ENCODE results near the gene KLHL36.
"Not testable (repeated sequence)": the region's sequence is repeated elsewhere in the genome, so short reads cannot be mapped to it uniquely, and the experiment has no call there.

Gene KLHL36

DNA sequence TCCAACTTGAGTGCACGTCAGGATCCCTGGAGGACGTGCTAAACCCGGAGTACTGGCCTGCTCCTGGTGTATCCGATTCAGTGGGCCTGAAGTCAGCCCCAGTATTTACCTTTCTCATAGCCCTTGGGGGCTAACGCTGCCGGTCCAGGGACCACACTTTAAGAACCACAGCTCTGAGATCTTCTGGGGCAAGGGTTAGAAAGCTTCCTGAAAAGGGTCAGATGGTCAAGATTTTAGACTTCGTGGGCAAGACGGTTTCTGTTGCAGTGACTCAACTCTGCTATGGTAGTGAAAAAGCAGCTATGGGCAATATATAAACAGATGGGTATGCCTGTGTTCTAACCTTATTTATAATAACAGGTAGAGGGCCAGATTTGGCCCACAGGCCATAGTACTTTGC lies 36.9 kb downstream of the KLHL36 start:
- Histone ChIP-seq H3K4me3 (ENCODE audit: low read depth, low read length) (no peak overlapping the region), H3K27ac (ENCODE audit: low read depth, low read length) (no peak overlapping the region), H3K36me3 (ENCODE audit: control insufficient read depth, insufficient read depth, low read length) (no peaks in the 10 kb centered on the region), H3K4me1 (ENCODE audit: control insufficient read depth, insufficient read depth, low read length) (peaks cover 15% of the 10 kb centered on the region), H3K27me3 (ENCODE audit: control insufficient read depth, insufficient read depth, low read length) (no peaks in the 10 kb centered on the region), H3K9me3 (ENCODE audit: control insufficient read depth, insufficient read depth, low read length) (no peaks in the 10 kb centered on the region), H3K9ac (ENCODE audit: low read depth, low read length) (no peak overlapping the region)

- no peak overlapping the region for H3K4me3 ChIP-seq (ENCODE audit: low read depth, low read length)
- no peak overlapping the region for H3K9ac ChIP-seq (ENCODE audit: low read depth, low read length)
- no peaks in the 10 kb centered on the region for H3K36me3 ChIP-seq (ENCODE audit: control insufficient read depth, insufficient read depth, low read length)
- H3K4me1 ChIP-seq (ENCODE audit: control insufficient read depth, insufficient read depth, low read length) = peaks cover 15% of the 10 kb centered on the region
- no peak overlapping the region for H3K27ac ChIP-seq (ENCODE audit: low read depth, low read length)
- no peaks in the 10 kb centered on the region for H3K9me3 ChIP-seq (ENCODE audit: control insufficient read depth, insufficient read depth, low read length)
- no peaks in the 10 kb centered on the region for H3K27me3 ChIP-seq (ENCODE audit: control insufficient read depth, insufficient read depth, low read length)
Measured at GRCh38 chr16:84686707-84687298, 38.5 kb downstream of the KLHL36 start.

- Histone ChIP-seq H3K36me3 (ENCODE audit: control insufficient read depth, insufficient read depth, low read length) (no peaks in the 10 kb centered on the region), H3K27ac (ENCODE audit: low read depth, low read length) (no peak overlapping the region), H3K27me3 (ENCODE audit: control insufficient read depth, insufficient read depth, low read length) (no peaks in the 10 kb centered on the region), H3K9ac (ENCODE audit: low read depth, low read length) (no peak overlapping the region), H3K9me3 (ENCODE audit: control insufficient read depth, insufficient read depth, low read length) (no peaks in the 10 kb centered on the region), H3K4me3 (ENCODE audit: low read depth, low read length) (no peak overlapping the region), H3K4me1 (ENCODE audit: control insufficient read depth, insufficient read depth, low read length) (peaks cover 15% of the 10 kb centered on the region)
Measured at GRCh38 chr16:84687715-84688114, 39.4 kb downstream of the KLHL36 start.

GRCh38 chr16:84688163-84688562 lies 39.9 kb downstream of the KLHL36 start:
- not testable (repeated sequence) for H3K27me3 ChIP-seq (ENCODE audit: control insufficient read depth, insufficient read depth, low read length); H3K9ac ChIP-seq (ENCODE audit: low read depth, low read length); H3K9me3 ChIP-seq (ENCODE audit: control insufficient read depth, insufficient read depth, low read length); H3K27ac ChIP-seq (ENCODE audit: low read depth, low read length); H3K36me3 ChIP-seq (ENCODE audit: control insufficient read depth, insufficient read depth, low read length); H3K4me3 ChIP-seq (ENCODE audit: low read depth, low read length)
- peaks cover 15% of the 10 kb centered on the region for H3K4me1 ChIP-seq (ENCODE audit: control insufficient read depth, insufficient read depth, low read length)

DNA sequence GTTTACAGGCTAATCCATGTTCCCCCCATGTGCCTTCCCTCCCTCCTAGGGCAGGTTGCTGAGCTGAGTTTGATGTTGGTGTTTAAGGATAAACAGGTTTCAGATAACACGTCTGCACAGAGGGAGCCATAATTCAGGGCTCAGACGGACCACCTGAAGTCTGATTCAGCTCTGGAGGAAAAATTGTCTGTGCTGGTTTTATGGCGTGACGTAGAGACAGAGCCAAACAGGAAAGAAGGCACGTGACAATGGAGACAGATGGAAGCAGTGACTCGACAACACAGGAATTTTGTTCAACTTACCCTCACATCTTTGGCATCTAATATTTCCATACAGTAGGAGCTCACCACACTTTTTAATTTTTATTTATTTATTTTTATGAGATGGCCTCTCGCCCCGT lies 40.8 kb downstream of the KLHL36 start:
- no peak overlapping the region for H3K27ac ChIP-seq (ENCODE audit: low read depth, low read length)

DNA sequence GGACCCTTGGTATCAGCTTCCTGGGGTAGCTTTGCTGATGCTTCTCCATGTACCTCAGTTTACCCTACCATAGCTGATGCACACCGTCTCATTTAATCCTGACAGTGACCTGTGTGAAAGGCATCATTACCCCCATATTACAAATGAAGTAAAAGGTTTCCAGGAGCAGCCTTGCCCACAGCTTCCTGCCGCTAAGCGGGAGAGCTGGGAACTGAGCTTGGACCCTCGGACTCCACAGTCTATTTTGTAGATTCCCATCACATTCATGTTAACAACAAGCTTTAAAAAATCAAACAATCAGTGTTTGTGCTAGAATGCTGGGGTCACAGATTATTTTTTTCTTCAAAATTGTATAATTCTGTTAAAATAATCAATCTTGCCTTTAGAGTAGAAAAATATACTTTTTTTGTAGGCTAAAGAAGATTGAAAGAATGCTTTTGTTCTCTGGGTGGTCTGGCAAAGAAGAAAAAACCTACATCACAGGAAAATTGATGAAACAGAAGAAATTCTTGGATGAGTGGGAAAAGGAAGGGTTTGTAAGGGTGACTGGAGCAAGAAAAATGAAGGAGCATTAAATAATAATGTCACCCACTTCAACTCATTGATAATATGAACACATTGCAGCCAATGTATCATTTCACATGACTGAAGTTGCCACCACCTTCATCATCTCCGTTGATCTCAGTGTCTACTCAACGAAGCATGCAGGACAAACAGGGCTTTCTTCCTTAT lies 41.9 kb downstream of the KLHL36 start:
- Histone ChIP-seq H3K36me3 (ENCODE audit: control insufficient read depth, insufficient read depth, low read length) (no peaks in the 10 kb centered on the region), H3K9me3 (ENCODE audit: control insufficient read depth, insufficient read depth, low read length) (no peaks in the 10 kb centered on the region), H3K9ac (ENCODE audit: low read depth, low read length) (no peak overlapping the region), H3K4me1 (ENCODE audit: control insufficient read depth, insufficient read depth, low read length) (no peaks in the 10 kb centered on the region), H3K4me3 (ENCODE audit: low read depth, low read length) (no peak overlapping the region), H3K27ac (ENCODE audit: low read depth, low read length) (no peak overlapping the region), H3K27me3 (ENCODE audit: control insufficient read depth, insufficient read depth, low read length) (no peaks in the 10 kb centered on the region)

More for the DNA sequence above, 40.8 kb downstream of the KLHL36 start:
- Histone ChIP-seq H3K9ac (ENCODE audit: low read depth, low read length) (no peak overlapping the region), H3K4me3 (ENCODE audit: low read depth, low read length) (no peak overlapping the region), H3K36me3 (ENCODE audit: control insufficient read depth, insufficient read depth, low read length) (no peaks in the 10 kb centered on the region), H3K27me3 (ENCODE audit: control insufficient read depth, insufficient read depth, low read length) (no peaks in the 10 kb centered on the region), H3K4me1 (ENCODE audit: control insufficient read depth, insufficient read depth, low read length) (peaks cover 9% of the 10 kb centered on the region), H3K9me3 (ENCODE audit: control insufficient read depth, insufficient read depth, low read length) (no peaks in the 10 kb centered on the region)

- Histone ChIP-seq H3K4me1 (ENCODE audit: control insufficient read depth, insufficient read depth, low read length) (no peaks in the 10 kb centered on the region), H3K4me3 (ENCODE audit: low read depth, low read length) (no peak overlapping the region), H3K9ac (ENCODE audit: low read depth, low read length) (no peak overlapping the region), H3K27ac (ENCODE audit: low read depth, low read length) (no peak overlapping the region), H3K9me3 (ENCODE audit: control insufficient read depth, insufficient read depth, low read length) (no peaks in the 10 kb centered on the region), H3K27me3 (ENCODE audit: control insufficient read depth, insufficient read depth, low read length) (no peaks in the 10 kb centered on the region), H3K36me3 (ENCODE audit: control insufficient read depth, insufficient read depth, low read length) (no peaks in the 10 kb centered on the region)
Measured at GRCh38 chr16:84692451-84693214, 44.3 kb downstream of the KLHL36 start.

- H3K27me3 ChIP-seq (ENCODE audit: control insufficient read depth, insufficient read depth, low read length); H3K9ac ChIP-seq (ENCODE audit: low read depth, low read length); H3K9me3 ChIP-seq (ENCODE audit: control insufficient read depth, insufficient read depth, low read length); H3K4me3 ChIP-seq (ENCODE audit: low read depth, low read length); H3K36me3 ChIP-seq (ENCODE audit: control insufficient read depth, insufficient read depth, low read length); H3K27ac ChIP-seq (ENCODE audit: low read depth, low read length); H3K4me1 ChIP-seq (ENCODE audit: control insufficient read depth, insufficient read depth, low read length): not testable (repeated sequence)
Measured at GRCh38 chr16:84693869-84694268, 45.6 kb downstream of the KLHL36 start.

DNA sequence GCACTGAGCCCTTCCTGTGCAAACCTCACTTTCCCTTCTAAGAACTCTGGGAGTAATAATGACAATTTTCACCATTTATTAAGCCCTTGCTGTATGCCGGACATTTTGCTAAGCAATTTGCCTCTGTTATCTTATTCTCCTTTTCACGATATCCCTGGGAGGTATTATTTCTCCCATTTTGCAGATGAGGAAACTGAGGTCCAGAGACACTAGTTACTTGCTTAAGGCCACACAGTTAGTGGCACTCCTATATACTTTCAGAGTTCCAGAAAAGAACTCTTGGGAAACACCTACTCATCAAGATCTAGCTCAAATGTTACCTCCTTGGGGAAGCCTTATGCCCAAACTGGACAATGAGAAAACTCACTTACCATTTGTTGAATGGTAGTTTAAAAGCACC lies 46.7 kb downstream of the KLHL36 start:
- Histone ChIP-seq H3K36me3 (ENCODE audit: control insufficient read depth, insufficient read depth, low read length) (no peaks in the 10 kb centered on the region), H3K9ac (ENCODE audit: low read depth, low read length) (no peak overlapping the region), H3K27me3 (ENCODE audit: control insufficient read depth, insufficient read depth, low read length) (no peaks in the 10 kb centered on the region), H3K4me1 (ENCODE audit: control insufficient read depth, insufficient read depth, low read length) (peaks cover 5% of the 10 kb centered on the region), H3K4me3 (ENCODE audit: low read depth, low read length) (no peak overlapping the region), H3K9me3 (ENCODE audit: control insufficient read depth, insufficient read depth, low read length) (no peaks in the 10 kb centered on the region), H3K27ac (ENCODE audit: low read depth, low read length) (no peak overlapping the region)

GRCh38 chr16:84699147-84699711 lies 50.9 kb downstream of the KLHL36 start:
- Histone ChIP-seq H3K27ac (ENCODE audit: low read depth, low read length) (peak overlapping the region; percentile 82), H3K36me3 (ENCODE audit: control insufficient read depth, insufficient read depth, low read length) (no peaks in the 10 kb centered on the region; the same call in 1 of the 2 replicates), H3K4me3 (ENCODE audit: low read depth, low read length) (peak overlapping the region; percentile 84), H3K9me3 (ENCODE audit: control insufficient read depth, insufficient read depth, low read length) (no peaks in the 10 kb centered on the region), H3K9ac (ENCODE audit: low read depth, low read length) (peak overlapping the region; percentile 81), H3K27me3 (ENCODE audit: control insufficient read depth, insufficient read depth, low read length) (no peaks in the 10 kb centered on the region), H3K4me1 (ENCODE audit: control insufficient read depth, insufficient read depth, low read length) (peaks cover 26% of the 10 kb centered on the region)

Data from HUES48 (cell line).